ENCODE data around the gene RALGAPA2. TPM values are rescaled to one million over a fixed set of nuclear protein-coding genes. Genes with fewer than 3 reads are reported as not detected.

Gene RALGAPA2
- total RNA-seq, 1 experiment from 2014 or later, result 9.8 TPM

- ChIA-PET POLR2A (ENCODE audit: unreplicated experiment) (no interaction called here), CTCF (no interaction called here)
- Histone ChIP-seq H3K9me3 (ENCODE audit: low read length) (no peaks in the 10 kb centered on the region), H3K4me3 (ENCODE audit: low read length) (no peak overlapping the region), H3K27ac (ENCODE audit: low read length) (no peak overlapping the region), H3K36me3 (ENCODE audit: low read depth, low read length) (no peaks in the 10 kb centered on the region), H3K9me2 (replicated peaks; ENCODE audit: low read length) (no peaks in the 10 kb centered on the region), H3K4me2 (ENCODE audit: low read length) (no peak overlapping the region), H3K79me2 (ENCODE audit: low read length) (no peaks in the 10 kb centered on the region), H3K27me3 (ENCODE audit: low read length) (no peaks in the 10 kb centered on the region), H2AFZ (ENCODE audit: low read length) (no peak overlapping the region), H3K4me1 (ENCODE audit: insufficient read depth, low read length) (no peaks in the 10 kb centered on the region), H4K20me1 (ENCODE audit: low read length) (no peaks in the 10 kb centered on the region), H3K9ac (ENCODE audit: low read length) (no peak overlapping the region), H3F3A (ENCODE audit: low read length, unreplicated experiment) (no peaks in the 10 kb centered on the region)
- intact Hi-C loops (cut with micrococcal nuclease), result no loop called here
- DNase-seq, result no peak
- BruUV-seq (replicated peaks), result no TSS peak
- no peak for TF ChIP-seq EZH2phosphoT487 (IDR thresholded peaks at IDR 0.05; ENCODE audit: borderline replicate concordance, low read length)
- ATAC-seq, result no peak
Measured at GRCh38 chr20:20679316-20679715, 33.1 kb downstream of the RALGAPA2 start.

- no peak for ATAC-seq
- no TSS peak for BruUV-seq (replicated peaks)
Measured at GRCh38 chr20:20677186-20677585, 35.3 kb downstream of the RALGAPA2 start.

GRCh38 chr20:20668639-20669038, 43.8 kb downstream of the RALGAPA2 start:
- ChIA-PET CTCF (no interaction called here), POLR2A (ENCODE audit: unreplicated experiment) (no interaction called here)
- Histone ChIP-seq H3K79me2 (ENCODE audit: low read length) (no peaks in the 10 kb centered on the region), H3K9ac (ENCODE audit: low read length) (no peak overlapping the region), H3K27ac (ENCODE audit: low read length) (no peak overlapping the region), H3K9me2 (replicated peaks; ENCODE audit: low read length) (no peaks in the 10 kb centered on the region), H3K4me1 (ENCODE audit: insufficient read depth, low read length) (no peaks in the 10 kb centered on the region), H3K4me2 (ENCODE audit: low read length) (no peak overlapping the region), H3K36me3 (ENCODE audit: low read depth, low read length) (no peaks in the 10 kb centered on the region), H3K4me3 (ENCODE audit: low read length) (no peak overlapping the region), H4K20me1 (ENCODE audit: low read length) (0 out of 2 replicates have a peak, but pooled peaks cover 4% of the 10 kb centered on the region), H2AFZ (ENCODE audit: low read length) (no peak overlapping the region), H3K27me3 (ENCODE audit: low read length) (no peaks in the 10 kb centered on the region), H3K9me3 (ENCODE audit: low read length) (no peaks in the 10 kb centered on the region), H3F3A (ENCODE audit: low read length, unreplicated experiment) (no peaks in the 10 kb centered on the region)
- no TSS peak for BruUV-seq (replicated peaks)
- DNase-seq (no peak), ATAC-seq (no peak)
- no peak for TF ChIP-seq EZH2phosphoT487 (IDR thresholded peaks at IDR 0.05; ENCODE audit: borderline replicate concordance, low read length)
- TF ChIP-seq CTCF (conservative IDR thresholded peaks at IDR 0.05; ENCODE audit: low read depth, low read length), result no peak
- TF ChIP-seq EZH2 (IDR thresholded peaks at IDR 0.05; ENCODE audit: low read length, unreplicated experiment), result no peak
- intact Hi-C loops (cut with micrococcal nuclease), result no loop called here

More at GRCh38 chr20:20677186-20677585, 35.3 kb downstream of the RALGAPA2 start:
- Histone ChIP-seq H3K9ac (ENCODE audit: low read length) (no peak overlapping the region), H3K9me2 (replicated peaks; ENCODE audit: low read length) (no peaks in the 10 kb centered on the region), H3K36me3 (ENCODE audit: low read depth, low read length) (no peaks in the 10 kb centered on the region), H3K4me3 (ENCODE audit: low read length) (no peak overlapping the region), H3K4me1 (ENCODE audit: insufficient read depth, low read length) (no peaks in the 10 kb centered on the region), H3K79me2 (ENCODE audit: low read length) (no peaks in the 10 kb centered on the region), H3K27me3 (ENCODE audit: low read length) (no peaks in the 10 kb centered on the region), H3F3A (ENCODE audit: low read length, unreplicated experiment) (no peaks in the 10 kb centered on the region), H3K4me2 (ENCODE audit: low read length) (no peak overlapping the region), H3K9me3 (ENCODE audit: low read length) (no peaks in the 10 kb centered on the region), H3K27ac (ENCODE audit: low read length) (no peak overlapping the region), H2AFZ (ENCODE audit: low read length) (no peak overlapping the region), H4K20me1 (ENCODE audit: low read length) (no peaks in the 10 kb centered on the region)
- DNase-seq, result no peak
- ChIA-PET POLR2A (ENCODE audit: unreplicated experiment) (no interaction called here), CTCF (no interaction called here)
- intact Hi-C loops (cut with micrococcal nuclease), result no loop called here
- TF ChIP-seq EZH2 (IDR thresholded peaks at IDR 0.05; ENCODE audit: low read length, unreplicated experiment) (no peak), EZH2phosphoT487 (IDR thresholded peaks at IDR 0.05; ENCODE audit: borderline replicate concordance, low read length) (no peak), CTCF (conservative IDR thresholded peaks at IDR 0.05; ENCODE audit: low read depth, low read length) (no peak)
